Neural cell (in vitro differentiated cells): ENCODE results near the gene SLC6A3. TPM values are rescaled to one million over a fixed set of nuclear protein-coding genes. Genes with fewer than 3 reads are reported as not detected.

Experiments
- H2AFZ ChIP-seq: fragments of 200-600, 300-800 bp; sonication (generic), shearing (Covaris generic); 2 replicates; pipeline ENCODE4 v1.6.0; 2014; ENCODE audit warnings: low read depth, mild to moderate bottlenecking, antibody characterized with exemption, low read length, moderate library complexity
- H3F3A ChIP-seq: fragments of 200-600 bp; shearing (Covaris generic); 2 replicates; pipeline ENCODE4 v1.6.1; 2016; ENCODE audit warnings: mild to moderate bottlenecking, moderate library complexity, mixed read lengths, antibody characterized with exemption, low read length; ENCODE audit not compliant: insufficient read depth, poor library complexity, severe bottlenecking
- H3K27ac ChIP-seq: fragments of 200-600, 300-800 bp; sonication (generic), shearing (Covaris generic); 2 replicates; pipeline ENCODE4 v1.5.1; 2014; ENCODE audit warnings: mild to moderate bottlenecking, low read length, moderate library complexity
- H3K27me3 ChIP-seq: fragments of 300-800, 200-600 bp; sonication (generic), shearing (Covaris generic); 2 replicates; pipeline ENCODE4 v1.6.0; 2014; ENCODE audit warnings: mild to moderate bottlenecking, low read depth, low read length, moderate library complexity; ENCODE audit not compliant: insufficient read depth
- H3K36me3 ChIP-seq: fragments of 300-800, 200-600 bp; sonication (generic), shearing (Covaris generic); 2 replicates; pipeline ENCODE4 v1.5.1; 2014; ENCODE audit warnings: mild to moderate bottlenecking, antibody characterized with exemption, low read length, moderate library complexity; ENCODE audit not compliant: insufficient read depth
- H3K4me2 ChIP-seq: fragments of 300-800, 200-600 bp; sonication (generic), shearing (Covaris generic); 2 replicates; pipeline ENCODE4 v1.6.0; 2014; ENCODE audit warnings: mild to moderate bottlenecking, low read length
- H3K4me3 ChIP-seq: fragments of 300-800, 200-600 bp; sonication (generic), shearing (Covaris generic); 2 replicates; pipeline ENCODE4 v1.5.1; 2014; ENCODE audit warnings: mild to moderate bottlenecking, low read length, moderate library complexity
- H3K79me2 ChIP-seq: fragments of 200-600 bp; shearing (Covaris generic); replicated peaks from 2 replicates; pipeline ENCODE4 v1.6.0; 2014; ENCODE audit warnings: mild to moderate bottlenecking, low read length, moderate library complexity; ENCODE audit not compliant: insufficient read depth
- H3K9ac ChIP-seq: fragments of 300-800, 200-600 bp; sonication (generic), shearing (Covaris generic); 2 replicates; pipeline ENCODE4 v1.6.1; 2016; ENCODE audit warnings: mild to moderate bottlenecking, low read length, mixed read lengths
- H3K9me2 ChIP-seq: fragments of 200-600 bp; shearing (Covaris generic); 2 replicates; pipeline ENCODE4 v1.6.1; 2016; ENCODE audit warnings: mild to moderate bottlenecking, low read length, mixed read lengths; ENCODE audit not compliant: insufficient read depth
- H3K9me3 ChIP-seq: fragments of 200-600, 300-800 bp; sonication (generic), shearing (Covaris generic); 2 replicates; pipeline ENCODE4 v1.6.1; 2016; ENCODE audit warnings: mild to moderate bottlenecking, mixed run types, low read length, moderate library complexity, mixed read lengths
- H4K20me1 ChIP-seq: fragments of 200-600 bp; shearing (Covaris generic); 2 replicates; pipeline ENCODE4 v1.6.1; 2016; ENCODE audit warnings: mild to moderate bottlenecking, mixed run types; ENCODE audit not compliant: insufficient read depth
- CTCF ChIP-seq: fragments of 450-650 bp; IDR thresholded peaks from 2 replicates; pipeline ENCODE4 v1.5.1; 2014; ENCODE audit warnings: antibody characterized with exemption, mild to moderate bottlenecking, moderate library complexity; ENCODE audit not compliant: poor library complexity, severe bottlenecking
- EP300 ChIP-seq: fragments of 450-650 bp; conservative IDR thresholded peaks from 2 replicates; pipeline ENCODE4 v1.6.1; 2014; ENCODE audit warnings: antibody characterized with exemption, mild to moderate bottlenecking, moderate library complexity; ENCODE audit not compliant: poor library complexity, severe bottlenecking
- EZH2 ChIP-seq: fragments of 200-600, 300-800 bp; shearing (Covaris generic), sonication (generic); IDR thresholded peaks from 2 replicates; pipeline ENCODE4 v1.6.1; 2014; ENCODE audit warnings: antibody characterized with exemption, low read length, borderline replicate concordance, mild to moderate bottlenecking; ENCODE audit not compliant: insufficient read depth, poor library complexity, severe bottlenecking
- MXI1 ChIP-seq: fragments of 450-650 bp; conservative IDR thresholded peaks from 2 replicates; pipeline ENCODE4 v1.6.1; 2014; ENCODE audit warnings: antibody characterized with exemption, mild to moderate bottlenecking; ENCODE audit not compliant: poor library complexity, severe bottlenecking
- POLR2AphosphoS5 ChIP-seq: IDR thresholded peaks from 2 replicates; pipeline ENCODE4 v1.6.1; 2012
- RAD21 ChIP-seq: fragments of 450-650 bp; conservative IDR thresholded peaks from 2 replicates; pipeline ENCODE4 v1.6.1; 2014; ENCODE audit warnings: antibody characterized with exemption, mild to moderate bottlenecking, moderate library complexity
- REST ChIP-seq: IDR thresholded peaks from 2 replicates; pipeline ENCODE4 v1.6.1; 2012; ENCODE audit warnings: borderline replicate concordance
- SMC3 ChIP-seq: fragments of 450-650 bp; conservative IDR thresholded peaks from 2 replicates; pipeline ENCODE4 v1.6.1; 2014; ENCODE audit warnings: antibody characterized with exemption, mild to moderate bottlenecking, moderate library complexity; ENCODE audit not compliant: poor library complexity
- TAF1 ChIP-seq: IDR thresholded peaks from 2 replicates; pipeline ENCODE4 v1.6.1; 2012; ENCODE audit warnings: low read depth
- polyA plus RNA-seq: library from polyadenylated mRNA; depleted of rRNA; stranded (reverse); fragments of >200 nt; gene quantifications from 2 replicates; pipeline ENCODE4 v1.2.3, GENCODE V29; 2014

SLC6A3 gene
- polyA plus RNA-seq, 1 donor from 2014 or later = 0.77 TPM

- Histone ChIP-seq H3K4me2 (no peak overlapping the region), H3K4me3 (no peak overlapping the region), H4K20me1 (no peaks in the 10 kb centered on the region), H3K79me2 (no peaks in the 10 kb centered on the region), H2AFZ (no peak overlapping the region), H3K9ac (no peak overlapping the region), H3K27me3 (no peaks in the 10 kb centered on the region), H3K27ac (no peak overlapping the region), H3K9me2 (no peaks in the 10 kb centered on the region), H3K36me3 (no peaks in the 10 kb centered on the region), H3F3A (no peaks in the 10 kb centered on the region), H3K9me3 (no peaks in the 10 kb centered on the region)
- TF ChIP-seq TAF1 (no peak), SMC3 (no peak), RAD21 (no peak), CTCF (no peak), EZH2 (no peak), EP300 (no peak), MXI1 (no peak), POLR2AphosphoS5 (no peak), REST (no peak)
Measured at GRCh38 chr5:1436036-1436435, 9.2 kb downstream of the SLC6A3 start.

GRCh38 chr5:1435369-1435768, 9.9 kb downstream of the SLC6A3 start:
- Histone ChIP-seq H3K27ac (no peak overlapping the region), H2AFZ (no peak overlapping the region), H3K9me3 (no peaks in the 10 kb centered on the region), H3K27me3 (no peaks in the 10 kb centered on the region), H3F3A (no peaks in the 10 kb centered on the region), H4K20me1 (no peaks in the 10 kb centered on the region), H3K4me2 (no peak overlapping the region), H3K36me3 (no peaks in the 10 kb centered on the region), H3K79me2 (no peaks in the 10 kb centered on the region), H3K4me3 (no peak overlapping the region), H3K9ac (no peak overlapping the region), H3K9me2 (no peaks in the 10 kb centered on the region)
- no peak for TF ChIP-seq RAD21
- no peak for TF ChIP-seq EP300
- no peak for TF ChIP-seq POLR2AphosphoS5
- no peak for TF ChIP-seq TAF1
- TF ChIP-seq EZH2 = no peak
- TF ChIP-seq MXI1 = no peak
- TF ChIP-seq SMC3 = no peak
- TF ChIP-seq REST = no peak
- no peak for TF ChIP-seq CTCF
